Lower leg skin (tissue), 3 donors: Measurements from ENCODE around the gene UPB1.

Experiments
- CTCF ChIP-seq, 3 donors: fragments of 450-650 bp; IDR thresholded peaks; one replicate each; pipeline ENCODE4 v1.5.1; 2016; ENCODE audit warnings: antibody characterized with exemption in 3 of 3, mild to moderate bottlenecking in 3 of 3, moderate library complexity in 2 of 3
- POLR2A ChIP-seq, 2 donors: fragments of 450-650 bp; IDR thresholded peaks; one replicate each; pipeline ENCODE4 v1.6.1; 2016 to 2017; ENCODE audit warnings: antibody characterized with exemption in 2 of 2, mild to moderate bottlenecking in 1 of 2, moderate library complexity in 1 of 2

DNA sequence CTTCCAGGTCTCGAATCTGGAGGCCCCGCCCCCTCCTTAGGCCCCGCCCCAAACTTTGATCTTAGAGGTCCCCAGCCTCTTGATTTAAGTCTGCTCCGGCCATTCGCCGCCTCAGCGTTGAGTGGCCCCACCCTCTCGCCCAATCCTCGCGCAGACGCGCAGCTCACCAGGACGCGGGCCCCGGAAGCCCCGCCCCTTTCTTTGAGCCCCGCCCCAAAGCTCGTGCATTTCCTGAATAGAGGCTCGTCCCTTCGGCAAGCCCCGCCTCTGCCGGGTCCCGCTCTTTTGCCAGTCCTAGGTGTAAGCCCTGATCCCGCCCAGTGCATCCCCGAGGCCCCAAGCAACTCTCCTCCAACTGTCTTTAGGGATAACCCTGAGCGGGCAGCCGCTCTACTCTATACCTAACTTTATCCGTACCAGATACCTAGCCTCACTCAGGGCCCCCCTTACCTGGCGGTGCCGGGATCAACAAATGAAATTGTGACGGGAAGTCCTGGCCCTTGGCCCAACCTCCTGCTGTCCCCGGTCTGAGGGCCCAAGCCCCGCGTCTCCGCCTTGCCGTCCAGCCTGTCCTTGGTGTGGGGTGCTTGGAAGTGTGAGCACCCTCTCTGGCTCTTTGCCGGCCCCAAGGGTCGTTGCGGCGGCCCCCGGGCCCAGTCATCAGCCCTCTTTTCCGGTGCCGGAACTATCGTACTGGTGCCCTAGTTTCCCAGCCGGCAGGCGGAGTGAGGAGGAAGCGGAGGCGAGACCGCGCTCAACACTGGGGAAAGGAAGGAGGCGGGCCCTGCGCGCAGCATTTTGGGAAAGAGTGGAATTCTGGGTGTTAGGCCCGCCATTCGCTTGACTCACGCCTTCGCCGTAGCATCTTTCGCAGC lies 60.3 kb downstream of the UPB1 start, which contains the start of gene SNRPD3:
- no peak for TF ChIP-seq CTCF (IDR thresholded peaks at IDR 0.05)
- no peak for TF ChIP-seq POLR2A (IDR thresholded peaks at IDR 0.05)
